Ovary (tissue), 9 donors: Measurements from ENCODE around the gene APCDD1. TPM values are rescaled to one million over a fixed set of nuclear protein-coding genes. Genes with fewer than 3 reads are reported as not detected.

ENCODE experiments used
- DNase-seq, 5 donors: peaks; one replicate each; pipeline ENCODE4 v3.0.0-alpha.2; 2019 to 2020
- H3K27ac ChIP-seq, 2 donors: fragments of 200-600 bp; one replicate each; pipeline versions ENCODE4 v1.5.1 to v1.8.0; 2019 to 2022
- H3K27me3 ChIP-seq: fragments of 200-600 bp; one replicate; pipeline ENCODE4 v1.8.0; 2022
- H3K36me3 ChIP-seq: fragments of 200-600 bp; sonication (generic); one replicate; pipeline ENCODE4 v1.5.1; 2019
- H3K4me1 ChIP-seq: one replicate; pipeline ENCODE4 v1.8.1; 2013; ENCODE audit warnings: mild to moderate bottlenecking, moderate library complexity; ENCODE audit not compliant: insufficient read depth
- H3K4me3 ChIP-seq: fragments of 200-600 bp; sonication (generic); one replicate; pipeline ENCODE4 v1.5.1; 2017
- H3K9me3 ChIP-seq, 2 donors: fragments of 200-600 bp in 1 of 2; sonication (generic) in 1 of 2; one replicate each; pipeline versions ENCODE4 v1.5.1 to v1.8.1; 2013 to 2019; ENCODE audit warnings: mild to moderate bottlenecking in 1 of 2, moderate library complexity in 1 of 2
- CTCF ChIP-seq, 3 donors: fragments of 450-650 bp in 2 of 3; fragments of 200-600 bp in 1 of 3; IDR thresholded peaks; one replicate each; pipeline versions ENCODE4 v1.5.1 to v1.8.0; 2016 to 2022; ENCODE audit warnings: antibody characterized with exemption in 3 of 3, mild to moderate bottlenecking in 1 of 3
- EP300 ChIP-seq: sonication (generic); formaldehyde crosslinking; IDR thresholded peaks from one replicate; pipeline ENCODE4 v1.6.1; 2017; ENCODE audit warnings: antibody characterized with exemption
- POLR2A ChIP-seq: fragments of 450-650 bp; IDR thresholded peaks from one replicate; pipeline ENCODE4 v1.6.1; 2017; ENCODE audit warnings: antibody characterized with exemption, mild to moderate bottlenecking, moderate library complexity
- WGBS, 3 donors: extraction: QIAGEN DNeasy Blood & Tissue Kit in 1 of 3; methylation state at CpG; one replicate each; pipeline versions ENCODE4 v1.1.5 to v1.1.7; 2013 to 2017; 5-methylcytosine and 5-hydroxymethylcytosine counted together
- intact Hi-C, 4 donors: fragments of 100-400 bp; cut with DNase I; formaldehyde crosslinking; loops; one replicate each; pipeline versions ENCODE4 v1.11.0 to v1.15.1; 2022 to 2023
- polyA plus RNA-seq, 2 donors: library from polyadenylated mRNA; stranded (reverse); fragments of 200-250 nt in 1 of 2; fragments of 350-450 nt in 1 of 2; fragmentation: Illumina TruSeq in 1 of 2; extraction: RNeasy Lipid Tissue Mini Kit (QIAGEN cat#74804) in 1 of 2; gene quantifications; one replicate each; pipeline ENCODE4 v1.2.3, GENCODE V29; 2013 to 2014
- total RNA-seq, 7 donors: library from RNA; depleted of rRNA in 2 of 7; stranded (reverse); fragments of >200 nt in 2 of 7; fragmentation: NEBNext Ultra II Directional in 3 of 7; extraction: Animal tissue kit (Norgen Biotek cat#: 25700) in 3 of 7; gene quantifications; one replicate each; pipeline versions ENCODE4 v1.1.0 to v1.2.4, GENCODE V29; 2016 to 2023
- donor health status: DM: no; HTN: no; CAD: no; lungs with moderate emphysema.
- donor health status: DM: no; HTN: no; CAD: no.
- donor health status: Bipolar disorder and iron deficiency.
- donor health status: DM: yes; HTN: yes; CAD: no.
- donor health status: DM: no; HTN: no; CAD: no.
- donor health status: DM: yes; HTN: yes; CAD: no.

APCDD1 gene
- total and polyA plus RNA-seq, 9 donors: 21.1 to 112 (median 60.6) TPM

GRCh38 chr18:10431680-10432079 is 22.8 kb upstream of the APCDD1 start:
- no peak for TF ChIP-seq EP300
- no peak overlapping the region for H3K4me3 ChIP-seq
- H3K36me3 ChIP-seq: no peaks in the 10 kb centered on the region
- WGBS, 3 donors: 80 to 89% (median 84%) methylated on average over 2 of the region's 2 CpGs
- intact Hi-C loops: loop anchor here in 1 of 4 donors (5.0 kb wide), 1 partner anchor 86 kb away; no protein-coding TSS in a partner anchor
- no peak for DNase-seq
- no peaks in the 10 kb centered on the region for H3K9me3 ChIP-seq
- H3K27ac ChIP-seq: no peak overlapping the region
- no peaks in the 10 kb centered on the region for H3K27me3 ChIP-seq
- H3K4me1 ChIP-seq: peaks cover 1% of the 10 kb centered on the region

GRCh38 chr18:10432781-10433180 is 21.7 kb upstream of the APCDD1 start:
- no peak for TF ChIP-seq EP300
- TF ChIP-seq POLR2A: no peak
- no peak for TF ChIP-seq CTCF (IDR thresholded peaks at IDR 0.05)
- Histone ChIP-seq H3K27ac (no peak overlapping the region), H3K9me3 (no peaks in the 10 kb centered on the region), H3K27me3 (no peaks in the 10 kb centered on the region), H3K4me1 (peaks cover 1% of the 10 kb centered on the region), H3K36me3 (no peaks in the 10 kb centered on the region), H3K4me3 (no peak overlapping the region)
- no peak for DNase-seq
- intact Hi-C loops: loop anchor here in 1 of 4 donors (5.0 kb wide), 1 partner anchor 85 kb away; no protein-coding TSS in a partner anchor
- 73 to 91% (median 89%) methylated on average over 7 of the region's 7 CpGs for WGBS, 3 donors

- no peak overlapping the region for H3K4me3 ChIP-seq
- H3K4me1 ChIP-seq: peaks cover 1% of the 10 kb centered on the region
- no peak for TF ChIP-seq EP300
- TF ChIP-seq POLR2A: no peak
- no peak for TF ChIP-seq CTCF (IDR thresholded peaks at IDR 0.05)
- intact Hi-C loops: no loop called here
- no peak for DNase-seq
- no peaks in the 10 kb centered on the region for H3K9me3 ChIP-seq
- no peaks in the 10 kb centered on the region for H3K27me3 ChIP-seq
- 94 to 97% (median 96%) methylated on average over 3 of the region's 3 CpGs for WGBS, 3 donors
- no peak overlapping the region for H3K27ac ChIP-seq
- H3K36me3 ChIP-seq: no peaks in the 10 kb centered on the region
Measured at GRCh38 chr18:10436160-10436559, 18.3 kb upstream of the APCDD1 start.

- H3K27me3 ChIP-seq: no peaks in the 10 kb centered on the region
- H3K36me3 ChIP-seq: no peaks in the 10 kb centered on the region
- TF ChIP-seq CTCF (IDR thresholded peaks at IDR 0.05) (no peak), POLR2A (no peak), EP300 (no peak)
- H3K27ac ChIP-seq: no peak overlapping the region
- intact Hi-C loops: no loop called here
- no peaks in the 10 kb centered on the region for H3K9me3 ChIP-seq
- no peak for DNase-seq
- no peak overlapping the region for H3K4me3 ChIP-seq
- peaks cover 1% of the 10 kb centered on the region for H3K4me1 ChIP-seq
Measured at GRCh38 chr18:10437837-10438236, 16.6 kb upstream of the APCDD1 start.

GRCh38 chr18:10439898-10440297 is 14.5 kb upstream of the APCDD1 start:
- no peaks in the 10 kb centered on the region for H3K27me3 ChIP-seq
- 92 to 95% (median 93%) methylated on average over 8 of the region's 8 CpGs for WGBS, 3 donors

More at GRCh38 chr18:10439898-10440297, 14.5 kb upstream of the APCDD1 start:
- intact Hi-C loops: no loop called here
- H3K4me3 ChIP-seq: no peak overlapping the region
- TF ChIP-seq CTCF (IDR thresholded peaks at IDR 0.05): no peak
- H3K9me3 ChIP-seq: no peaks in the 10 kb centered on the region
- H3K36me3 ChIP-seq: no peaks in the 10 kb centered on the region
- H3K27ac ChIP-seq: no peak overlapping the region
- DNase-seq: no peak
- H3K4me1 ChIP-seq: no peaks in the 10 kb centered on the region
